ENCODE results near the gene IP6K2. TPM values are rescaled to one million over a fixed set of nuclear protein-coding genes. Genes with fewer than 3 reads are reported as not detected.

The IP6K2 gene, protein sequence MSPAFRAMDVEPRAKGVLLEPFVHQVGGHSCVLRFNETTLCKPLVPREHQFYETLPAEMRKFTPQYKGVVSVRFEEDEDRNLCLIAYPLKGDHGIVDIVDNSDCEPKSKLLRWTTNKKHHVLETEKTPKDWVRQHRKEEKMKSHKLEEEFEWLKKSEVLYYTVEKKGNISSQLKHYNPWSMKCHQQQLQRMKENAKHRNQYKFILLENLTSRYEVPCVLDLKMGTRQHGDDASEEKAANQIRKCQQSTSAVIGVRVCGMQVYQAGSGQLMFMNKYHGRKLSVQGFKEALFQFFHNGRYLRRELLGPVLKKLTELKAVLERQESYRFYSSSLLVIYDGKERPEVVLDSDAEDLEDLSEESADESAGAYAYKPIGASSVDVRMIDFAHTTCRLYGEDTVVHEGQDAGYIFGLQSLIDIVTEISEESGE
- total RNA-seq: 69.4 TPM
- polyA plus RNA-seq (ENCODE audit: insufficient read depth, low read depth, low replicate concordance): 112 TPM
- long read RNA-seq, donor 1, transcript IP6K2-208 (2 exons, 1,124 nt): minor isoform, 7 of 71 reads
- long read RNA-seq, donor 1, transcript IP6K2-202 (3 exons, 1,185 nt): minor isoform, 7 of 71 reads
- long read RNA-seq, donor 1, transcript IP6K2-221 (2 exons, 1,673 nt): major isoform, 18 of 71 reads
- long read RNA-seq, donor 1, transcript IP6K2-201 (6 exons, 1,775 nt): minor isoform, 9 of 71 reads
- long read RNA-seq, donor 1, partial matches to known transcripts: 15 of 71 reads
- long read RNA-seq, donor 1, other reads (novel, unspliced or antisense): 12 of 71 reads
- long read RNA-seq, donor 2, transcript IP6K2-211 (4 exons, 1,309 nt): minor isoform, 9 of 65 reads
- long read RNA-seq, donor 2, transcript IP6K2-208 (2 exons, 1,124 nt): minor isoform, 6 of 65 reads
- long read RNA-seq, donor 2, transcript IP6K2-201 (6 exons, 1,775 nt): minor isoform, 10 of 65 reads
- long read RNA-seq, donor 2, transcript IP6K2-221 (2 exons, 1,673 nt): major isoform, 20 of 65 reads
- long read RNA-seq, donor 2, partial matches to known transcripts: 12 of 65 reads
- long read RNA-seq, donor 2, other reads (novel, unspliced or antisense): 0 of 65 reads
- long read RNA-seq, donor 3, transcript IP6K2-201 (6 exons, 1,775 nt): minor isoform, 12 of 59 reads
- long read RNA-seq, donor 3, transcript IP6K2-221 (2 exons, 1,673 nt): major isoform, 24 of 59 reads
- long read RNA-seq, donor 3, transcript IP6K2-208 (2 exons, 1,124 nt): minor isoform, 6 of 59 reads
- long read RNA-seq, donor 3, transcript IP6K2-202 (3 exons, 1,185 nt): minor isoform, 6 of 59 reads
- long read RNA-seq, donor 3, partial matches to known transcripts: 0 of 59 reads
- long read RNA-seq, donor 3, other reads (novel, unspliced or antisense): 7 of 59 reads
- long read RNA-seq, donor 4, transcript IP6K2-207 (4 exons, 1,260 nt): minor isoform, 5 of 59 reads
- long read RNA-seq, donor 4, transcript IP6K2-201 (6 exons, 1,775 nt): minor isoform, 9 of 59 reads
- long read RNA-seq, donor 4, transcript IP6K2-221 (2 exons, 1,673 nt): major isoform, 11 of 59 reads
- long read RNA-seq, donor 4, partial matches to known transcripts: 6 of 59 reads
- long read RNA-seq, donor 4, other reads (novel, unspliced or antisense): 19 of 59 reads
- long read RNA-seq, donor 5, partial matches to known transcripts: 0 of 1 reads
- long read RNA-seq, donor 5, other reads (novel, unspliced or antisense): 0 of 1 reads
- long read RNA-seq, donor 6, transcript IP6K2-201 (6 exons, 1,775 nt): major isoform, 10 of 49 reads
- long read RNA-seq, donor 6, partial matches to known transcripts: 9 of 49 reads
- long read RNA-seq, donor 6, other reads (novel, unspliced or antisense): 20 of 49 reads
- long read RNA-seq, donor 7, transcript IP6K2-201 (6 exons, 1,775 nt): major isoform, 12 of 50 reads
- long read RNA-seq, donor 7, partial matches to known transcripts: 15 of 50 reads
- long read RNA-seq, donor 7, other reads (novel, unspliced or antisense): 19 of 50 reads
- long read RNA-seq, donor 8, transcript IP6K2-201 (6 exons, 1,775 nt): minor isoform, 7 of 67 reads
- long read RNA-seq, donor 8, transcript IP6K2-202 (3 exons, 1,185 nt): major isoform, 13 of 67 reads
- long read RNA-seq, donor 8, transcript IP6K2-211 (4 exons, 1,309 nt): minor isoform, 9 of 67 reads
- long read RNA-seq, donor 8, transcript IP6K2-221 (2 exons, 1,673 nt): minor isoform, 10 of 67 reads
- long read RNA-seq, donor 8, partial matches to known transcripts: 25 of 67 reads
- long read RNA-seq, donor 8, other reads (novel, unspliced or antisense): 0 of 67 reads
- long read RNA-seq, donor 9, partial matches to known transcripts: 0 of 6 reads
- long read RNA-seq, donor 9, other reads (novel, unspliced or antisense): 0 of 6 reads
- long read RNA-seq, donor 10, transcript IP6K2-208 (2 exons, 1,124 nt): minor isoform, 7 of 38 reads
- long read RNA-seq, donor 10, transcript IP6K2-201 (6 exons, 1,775 nt): minor isoform, 5 of 38 reads
- long read RNA-seq, donor 10, transcript IP6K2-202 (3 exons, 1,185 nt): minor isoform, 8 of 38 reads
- long read RNA-seq, donor 10, transcript IP6K2-221 (2 exons, 1,673 nt): major isoform, 11 of 38 reads
- long read RNA-seq, donor 10, partial matches to known transcripts: 6 of 38 reads
- long read RNA-seq, donor 10, other reads (novel, unspliced or antisense): 0 of 38 reads

GRCh38 chr3:48716982-48717746, at the start of gene IP6K2:
Gene IP6K2 (minus strand): TSS chr3:48717221. CDS start chr3:48695291, 21,930 bp downstream.
- DNase-seq (peak; percentile 99 to 100 (median 99)), FAIRE-seq (peak; percentile 91)
- Histone ChIP-seq H3K27ac (ENCODE audit: low read depth in 2 of 2, low read length in 2 of 2) (peak within 1 kb of the TSS; percentile 44 to 83), H3K27me3 (ENCODE audit: control insufficient read depth, insufficient read depth, low read length) (no peaks in the 10 kb centered on the region), H3K36me3 (ENCODE audit: control insufficient read depth in 2 of 3, insufficient read depth in 3 of 3, low read length in 3 of 3) (peaks cover 0 to 4% (median 0%) of the 10 kb centered on the region in 3 donors), H3K9me3 (ENCODE audit: control insufficient read depth in 2 of 3, insufficient read depth in 1 of 3, low read length in 3 of 3) (no peaks in the 10 kb centered on the region), H3K9ac (ENCODE audit: low read length in 3 of 3) (peak within 1 kb of the TSS; percentile 87 to 96 (median 92)), H3K4me3 (ENCODE audit: low read length in 3 of 3) (peak within 1 kb of the TSS; percentile 88 to 96 (median 96)), H3K4me1 (ENCODE audit: control insufficient read depth in 2 of 3, insufficient read depth in 2 of 3, low read depth in 1 of 3, low read length in 3 of 3) (peaks cover 0 to 11% (median 6%) of the 10 kb centered on the region in 3 donors)
- intact Hi-C loops (cut with DNase I): no loop called here
- TF ChIP-seq, protein P1, sequence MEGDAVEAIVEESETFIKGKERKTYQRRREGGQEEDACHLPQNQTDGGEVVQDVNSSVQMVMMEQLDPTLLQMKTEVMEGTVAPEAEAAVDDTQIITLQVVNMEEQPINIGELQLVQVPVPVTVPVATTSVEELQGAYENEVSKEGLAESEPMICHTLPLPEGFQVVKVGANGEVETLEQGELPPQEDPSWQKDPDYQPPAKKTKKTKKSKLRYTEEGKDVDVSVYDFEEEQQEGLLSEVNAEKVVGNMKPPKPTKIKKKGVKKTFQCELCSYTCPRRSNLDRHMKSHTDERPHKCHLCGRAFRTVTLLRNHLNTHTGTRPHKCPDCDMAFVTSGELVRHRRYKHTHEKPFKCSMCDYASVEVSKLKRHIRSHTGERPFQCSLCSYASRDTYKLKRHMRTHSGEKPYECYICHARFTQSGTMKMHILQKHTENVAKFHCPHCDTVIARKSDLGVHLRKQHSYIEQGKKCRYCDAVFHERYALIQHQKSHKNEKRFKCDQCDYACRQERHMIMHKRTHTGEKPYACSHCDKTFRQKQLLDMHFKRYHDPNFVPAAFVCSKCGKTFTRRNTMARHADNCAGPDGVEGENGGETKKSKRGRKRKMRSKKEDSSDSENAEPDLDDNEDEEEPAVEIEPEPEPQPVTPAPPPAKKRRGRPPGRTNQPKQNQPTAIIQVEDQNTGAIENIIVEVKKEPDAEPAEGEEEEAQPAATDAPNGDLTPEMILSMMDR (IDR thresholded peaks at IDR 0.05; ENCODE audit: borderline replicate concordance, extremely low read depth, insufficient read depth): no peak

- peaks cover 0 to 6% (median 2%) of the 10 kb centered on the region in 3 donors for H3K36me3 ChIP-seq (ENCODE audit: control insufficient read depth in 2 of 3, insufficient read depth in 3 of 3, low read length in 3 of 3)
- DNase-seq (no peak), FAIRE-seq (no peak)
- H3K4me1 ChIP-seq (ENCODE audit: control insufficient read depth in 2 of 3, insufficient read depth in 2 of 3, low read depth in 1 of 3, low read length in 3 of 3): no peaks in the 10 kb centered on the region
- TF ChIP-seq, protein P1 (IDR thresholded peaks at IDR 0.05; ENCODE audit: borderline replicate concordance, extremely low read depth, insufficient read depth): peak; percentile 16
- no peak overlapping the region for H3K9ac ChIP-seq (ENCODE audit: low read length in 3 of 3)
- no peaks in the 10 kb centered on the region for H3K9me3 ChIP-seq (ENCODE audit: control insufficient read depth in 2 of 3, insufficient read depth in 1 of 3, low read length in 3 of 3)
- H3K4me3 ChIP-seq (ENCODE audit: low read length in 3 of 3): no peak overlapping the region
- intact Hi-C loops (cut with DNase I): no loop called here
- H3K27ac ChIP-seq (ENCODE audit: low read depth in 2 of 2, low read length in 2 of 2): no peak overlapping the region
- no peaks in the 10 kb centered on the region for H3K27me3 ChIP-seq (ENCODE audit: control insufficient read depth, insufficient read depth, low read length)
These were observed 48.4 kb upstream of the IP6K2 start for GRCh38 chr3:48765376-48765775.

All from kidney (tissue), 22 donors.